Mesenchymal stem cell (in vitro differentiated cells and primary cell): ENCODE measurements around the gene SRSF8.

Experiments
- DNase-seq: peaks from one replicate; pipeline ENCODE4 v3.0.0-alpha.2; 2013
- H2AFZ ChIP-seq: one replicate; pipeline ENCODE4 v1.6.1; 2013; ENCODE audit warnings: low read depth, mild to moderate bottlenecking, control low read depth, inconsistent platforms, low read length, moderate library complexity
- H2AK5ac ChIP-seq: 2 replicates; pipeline ENCODE4 v1.6.1; 2013; ENCODE audit warnings: low read length, moderate library complexity, mild to moderate bottlenecking, inconsistent platforms; ENCODE audit not compliant: severe bottlenecking
- H2BK120ac ChIP-seq: one replicate; pipeline ENCODE4 v1.6.1; 2013; ENCODE audit warnings: low read depth, mild to moderate bottlenecking, inconsistent platforms, low read length, moderate library complexity
- H2BK12ac ChIP-seq, 2 experiments: one replicate each; pipeline ENCODE4 v1.6.1; 2013; ENCODE audit warnings: inconsistent platforms in 2 of 2, low read length in 2 of 2, mild to moderate bottlenecking in 2 of 2, moderate library complexity in 2 of 2, control low read depth in 1 of 2
- H2BK15ac ChIP-seq: one replicate; pipeline ENCODE4 v1.6.1; 2013; ENCODE audit warnings: mild to moderate bottlenecking, low read depth, inconsistent platforms; ENCODE audit not compliant: poor library complexity, severe bottlenecking
- H2BK5ac ChIP-seq: 2 replicates; pipeline ENCODE4 v1.6.1; 2013; ENCODE audit warnings: low read depth, mild to moderate bottlenecking, low read length, control low read depth, inconsistent platforms; ENCODE audit not compliant: poor library complexity, severe bottlenecking
- H3K14ac ChIP-seq, 2 experiments: one replicate each; pipeline ENCODE4 v1.6.1; 2013; ENCODE audit warnings: inconsistent platforms in 2 of 2, low read length in 2 of 2, control low read depth in 1 of 2, mild to moderate bottlenecking in 1 of 2, moderate library complexity in 1 of 2
- H3K18ac ChIP-seq, 2 experiments: one replicate each; pipeline ENCODE4 v1.6.1; 2013; ENCODE audit warnings: inconsistent platforms in 2 of 2, low read length in 2 of 2, control low read depth in 1 of 2, low read depth in 1 of 2, mild to moderate bottlenecking in 1 of 2
- H3K23ac ChIP-seq, 2 experiments: one replicate each; pipeline ENCODE4 v1.6.1; 2013; ENCODE audit warnings: inconsistent platforms in 2 of 2, low read length in 2 of 2, mild to moderate bottlenecking in 2 of 2, moderate library complexity in 2 of 2, control low read depth in 1 of 2
- H3K27ac ChIP-seq: 2 replicates; pipeline ENCODE4 v1.5.1; 2013; ENCODE audit warnings: mild to moderate bottlenecking, moderate library complexity, low read length, control low read depth, inconsistent platforms; ENCODE audit not compliant: poor library complexity, severe bottlenecking
- H3K27me3 ChIP-seq, 2 experiments: 2 replicates each; pipeline versions ENCODE4 v1.6.1 to v1.7.0; 2013; ENCODE audit warnings: low read length in 2 of 2, mild to moderate bottlenecking in 2 of 2, moderate library complexity in 2 of 2, control low read depth in 1 of 2, inconsistent platforms in 1 of 2; ENCODE audit not compliant: control insufficient read depth in 1 of 2, insufficient read depth in 1 of 2
- H3K36me3 ChIP-seq, 2 experiments: 2 replicates each; pipeline versions ENCODE4 v1.6.1 to v1.7.0; 2013; ENCODE audit warnings: low read length in 2 of 2, control low read depth in 1 of 2, inconsistent platforms in 1 of 2, low read depth in 1 of 2, mild to moderate bottlenecking in 1 of 2; ENCODE audit not compliant: insufficient read depth in 2 of 2, control insufficient read depth in 1 of 2
- H3K4ac ChIP-seq, 2 experiments: one replicate each; pipeline ENCODE4 v1.6.1; 2013; ENCODE audit warnings: inconsistent platforms in 2 of 2, low read length in 2 of 2, mild to moderate bottlenecking in 2 of 2, moderate library complexity in 2 of 2, control low read depth in 1 of 2, low read depth in 1 of 2
- H3K4me1 ChIP-seq: 2 replicates; pipeline ENCODE4 v1.6.1; 2013; ENCODE audit warnings: low read depth, low read length, control low read depth; ENCODE audit not compliant: control insufficient read depth, insufficient read depth
- H3K4me2 ChIP-seq: 2 replicates; pipeline ENCODE4 v1.6.1; 2013; ENCODE audit warnings: low read length, mild to moderate bottlenecking, inconsistent platforms; ENCODE audit not compliant: poor library complexity, severe bottlenecking
- H3K4me3 ChIP-seq, 2 experiments: 2 replicates each; pipeline versions ENCODE4 v1.5.1 to v1.7.0; 2013; ENCODE audit warnings: low read length in 2 of 2, mild to moderate bottlenecking in 2 of 2, control low read depth in 1 of 2, low read depth in 1 of 2; ENCODE audit not compliant: insufficient read depth in 1 of 2
- H3K79me1 ChIP-seq: replicated peaks from 2 replicates; pipeline ENCODE4 v1.6.1; 2013; ENCODE audit warnings: mild to moderate bottlenecking, control low read depth, low read length, inconsistent platforms; ENCODE audit not compliant: poor library complexity, severe bottlenecking
- H3K9ac ChIP-seq: 2 replicates; pipeline ENCODE4 v1.7.0; 2013; ENCODE audit warnings: mild to moderate bottlenecking, low read length, moderate library complexity
- H3K9me3 ChIP-seq: 2 replicates; pipeline ENCODE4 v1.7.0; 2013; ENCODE audit warnings: mild to moderate bottlenecking, low read length; ENCODE audit not compliant: control insufficient read depth
- H4K8ac ChIP-seq: one replicate; pipeline ENCODE4 v1.6.1; 2013; ENCODE audit warnings: inconsistent platforms, mild to moderate bottlenecking, low read length, moderate library complexity
- H4K91ac ChIP-seq: one replicate; pipeline ENCODE4 v1.6.1; 2013; ENCODE audit warnings: mild to moderate bottlenecking, low read length, inconsistent platforms
- WGBS: methylation state at CpG from one replicate; pipeline ENCODE4 v1.1.7; 2013; ENCODE audit warnings: mixed read lengths; 5-methylcytosine and 5-hydroxymethylcytosine counted together

Gene SRSF8

DNA sequence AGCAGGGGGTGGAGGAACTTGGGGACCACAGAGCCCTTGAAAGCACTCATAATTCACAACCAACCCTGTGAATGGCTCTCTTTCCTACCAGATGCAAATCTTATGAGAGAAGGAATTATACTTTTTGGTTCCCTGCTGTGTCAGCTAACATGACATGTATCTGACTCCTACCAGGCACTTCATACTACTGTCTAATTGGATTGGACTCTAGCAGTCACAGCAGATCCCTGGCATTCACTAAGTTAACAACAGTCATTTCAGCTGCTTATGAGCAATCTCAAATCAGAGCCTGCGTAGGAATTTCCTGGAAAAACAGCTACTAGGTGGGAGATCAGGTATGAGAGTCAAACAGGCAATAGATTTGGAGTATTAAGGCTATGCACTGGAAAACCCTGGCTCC lies 11.8 kb downstream of the SRSF8 start:
- no peak overlapping the region for H3K4ac ChIP-seq
- no peaks in the 10 kb centered on the region for H3K27me3 ChIP-seq
- H2AK5ac ChIP-seq: no peak overlapping the region
- H3K36me3 ChIP-seq: no peaks in the 10 kb centered on the region
- H4K91ac ChIP-seq: no peak overlapping the region
- no peaks in the 10 kb centered on the region for H3K79me1 ChIP-seq
- no peak overlapping the region for H3K4me2 ChIP-seq
- H3K4me1 ChIP-seq: peaks cover 5% of the 10 kb centered on the region
- no peak overlapping the region for H3K27ac ChIP-seq
- H2AFZ ChIP-seq: no peak overlapping the region
- no peak overlapping the region for H2BK120ac ChIP-seq
- H3K9me3 ChIP-seq: no peaks in the 10 kb centered on the region
- no peak overlapping the region for H3K14ac ChIP-seq
- no peak overlapping the region for H3K18ac ChIP-seq
- H3K9ac ChIP-seq: no peak overlapping the region
- H3K4me3 ChIP-seq: no peak overlapping the region
- H3K23ac ChIP-seq: no peak overlapping the region
- H2BK5ac ChIP-seq: no peak overlapping the region
- no peak overlapping the region for H2BK12ac ChIP-seq
- no peak for DNase-seq
- peak overlapping the region; percentile 52 for H2BK15ac ChIP-seq
- 88% methylated on average over 1 of the region's 1 CpG for WGBS
- H4K8ac ChIP-seq: no peak overlapping the region

DNA sequence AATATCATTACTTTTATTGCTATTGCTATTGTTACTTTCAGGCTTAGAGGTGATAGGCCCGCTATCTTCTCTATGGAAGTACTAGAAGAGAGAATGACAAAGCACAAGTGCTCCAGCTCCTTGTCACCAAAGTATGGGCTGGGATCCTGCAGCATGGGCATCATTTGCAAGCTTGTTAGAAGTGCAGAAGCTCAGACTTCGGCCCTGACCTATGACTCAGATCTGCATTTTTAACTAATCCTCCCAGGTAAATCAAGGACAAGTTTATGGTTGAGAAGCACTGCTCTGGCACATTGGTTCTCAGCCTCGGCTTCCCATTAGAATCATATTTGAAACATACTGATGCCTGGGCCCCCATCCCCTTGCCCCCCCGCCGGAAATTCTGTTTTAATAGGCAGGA lies 14.3 kb downstream of the SRSF8 start:
- H2BK15ac ChIP-seq: no peak overlapping the region
- H3K27ac ChIP-seq: no peak overlapping the region
- H3K23ac ChIP-seq: no peak overlapping the region
- peaks cover 5% of the 10 kb centered on the region for H3K4me1 ChIP-seq
- H3K27me3 ChIP-seq: no peaks in the 10 kb centered on the region
- no peak overlapping the region for H2BK5ac ChIP-seq
- H4K91ac ChIP-seq: no peak overlapping the region
- no peak overlapping the region for H3K14ac ChIP-seq
- H3K9me3 ChIP-seq: no peaks in the 10 kb centered on the region
- no peak overlapping the region for H2AK5ac ChIP-seq
- no peak overlapping the region for H2BK120ac ChIP-seq
- H3K36me3 ChIP-seq: no peaks in the 10 kb centered on the region
- H3K4ac ChIP-seq: peak overlapping the region; percentile 26 to 47
- H3K79me1 ChIP-seq: no peaks in the 10 kb centered on the region
- no peak overlapping the region for H3K4me3 ChIP-seq
- H3K9ac ChIP-seq: no peak overlapping the region
- peak overlapping the region in 1 of 2 experiments; percentile 32 for H2BK12ac ChIP-seq
- H4K8ac ChIP-seq: peak overlapping the region; percentile 65
- DNase-seq: peak; percentile 4
- H2AFZ ChIP-seq: no peak overlapping the region
- WGBS: 82% methylated on average over 4 of the region's 5 CpGs
- no peak overlapping the region for H3K4me2 ChIP-seq
- H3K18ac ChIP-seq: no peak overlapping the region

DNA sequence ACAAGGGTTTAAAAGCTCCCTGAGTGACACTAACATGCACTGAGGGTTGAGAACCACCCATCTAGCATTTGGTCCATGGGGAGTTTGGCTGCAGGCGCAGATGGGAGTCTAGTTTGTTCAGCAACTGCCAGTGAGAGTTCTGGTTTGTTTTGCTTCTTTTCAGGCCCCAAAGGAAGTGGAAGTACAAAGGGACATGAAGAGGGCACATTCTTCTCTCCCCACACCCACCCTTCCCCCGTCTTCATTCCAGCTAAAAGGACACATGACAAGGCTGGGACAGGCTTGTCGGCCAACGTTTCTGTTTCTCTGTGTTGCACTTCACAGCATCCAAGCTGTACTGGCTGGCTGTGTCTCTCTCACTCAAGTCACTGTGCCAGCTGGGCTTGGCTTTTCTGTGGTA lies 14.7 kb downstream of the SRSF8 start:
- H3K23ac ChIP-seq: no peak overlapping the region
- no peak overlapping the region for H3K4me2 ChIP-seq
- no peak overlapping the region for H3K4me3 ChIP-seq
- peak overlapping the region; percentile 47 to 69 for H3K4ac ChIP-seq
- H2AFZ ChIP-seq: no peak overlapping the region
- H3K14ac ChIP-seq: no peak overlapping the region
- H4K91ac ChIP-seq: no peak overlapping the region
- H3K79me1 ChIP-seq: no peaks in the 10 kb centered on the region
- no peak overlapping the region for H2AK5ac ChIP-seq
- peak overlapping the region; percentile 65 for H4K8ac ChIP-seq
- H3K27ac ChIP-seq: no peak overlapping the region
- no peak overlapping the region for H2BK15ac ChIP-seq
- no peaks in the 10 kb centered on the region for H3K27me3 ChIP-seq
- H2BK12ac ChIP-seq: peak overlapping the region; percentile 34 to 85
- peak overlapping the region; percentile 82 for H2BK120ac ChIP-seq
- H3K18ac ChIP-seq: peak overlapping the region; percentile 34 to 40
- peak; percentile 20 for DNase-seq
- H3K4me1 ChIP-seq: peaks cover 5% of the 10 kb centered on the region
- WGBS: 29% methylated on average over 4 of the region's 4 CpGs
- H2BK5ac ChIP-seq: no peak overlapping the region
- no peaks in the 10 kb centered on the region for H3K36me3 ChIP-seq
- H3K9me3 ChIP-seq: no peaks in the 10 kb centered on the region
- H3K9ac ChIP-seq: no peak overlapping the region

DNA sequence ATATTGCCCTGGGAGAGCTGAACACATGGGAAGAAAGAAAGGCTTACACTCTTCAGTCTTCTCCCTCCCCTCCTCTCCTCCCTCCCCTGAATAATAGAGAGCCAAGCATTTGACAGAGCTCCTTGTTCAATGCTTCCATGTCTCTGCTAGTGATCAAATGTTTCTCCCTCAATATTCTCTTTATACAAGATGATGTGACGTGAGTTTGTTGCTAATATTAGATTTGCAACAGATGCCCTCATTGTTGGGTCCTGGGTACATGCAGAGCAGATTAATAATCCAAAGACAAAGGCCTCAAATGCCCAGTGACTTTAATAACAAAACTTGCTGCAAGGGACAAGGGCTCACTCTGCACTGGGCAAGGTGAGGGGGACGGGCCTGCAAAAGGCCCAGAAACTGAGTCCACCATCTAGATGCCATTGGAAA lies 15.9 kb downstream of the SRSF8 start:
- H2BK5ac ChIP-seq: no peak overlapping the region
- no peak overlapping the region for H2AK5ac ChIP-seq
- no peak overlapping the region for H3K14ac ChIP-seq
- H3K18ac ChIP-seq: no peak overlapping the region
- no peak overlapping the region for H3K23ac ChIP-seq
- H2BK12ac ChIP-seq: no peak overlapping the region
- no peak overlapping the region for H3K4me3 ChIP-seq
- H2BK15ac ChIP-seq: peak overlapping the region; percentile 54
- 68% methylated on average over 2 of the region's 2 CpGs for WGBS
- no peak overlapping the region for H4K8ac ChIP-seq
- no peak overlapping the region for H2AFZ ChIP-seq
- no peaks in the 10 kb centered on the region for H3K79me1 ChIP-seq
- H3K9me3 ChIP-seq: no peaks in the 10 kb centered on the region
- no peak overlapping the region for H3K27ac ChIP-seq
- no peak for DNase-seq
- H3K4ac ChIP-seq: no peak overlapping the region
- H3K4me1 ChIP-seq: peaks cover 5% of the 10 kb centered on the region
- no peaks in the 10 kb centered on the region for H3K27me3 ChIP-seq
- H4K91ac ChIP-seq: no peak overlapping the region
- H3K9ac ChIP-seq: no peak overlapping the region
- no peak overlapping the region for H2BK120ac ChIP-seq
- no peaks in the 10 kb centered on the region for H3K36me3 ChIP-seq
- H3K4me2 ChIP-seq: no peak overlapping the region
